ENCODE data around the gene IRF6.

Gene IRF6

DNA sequence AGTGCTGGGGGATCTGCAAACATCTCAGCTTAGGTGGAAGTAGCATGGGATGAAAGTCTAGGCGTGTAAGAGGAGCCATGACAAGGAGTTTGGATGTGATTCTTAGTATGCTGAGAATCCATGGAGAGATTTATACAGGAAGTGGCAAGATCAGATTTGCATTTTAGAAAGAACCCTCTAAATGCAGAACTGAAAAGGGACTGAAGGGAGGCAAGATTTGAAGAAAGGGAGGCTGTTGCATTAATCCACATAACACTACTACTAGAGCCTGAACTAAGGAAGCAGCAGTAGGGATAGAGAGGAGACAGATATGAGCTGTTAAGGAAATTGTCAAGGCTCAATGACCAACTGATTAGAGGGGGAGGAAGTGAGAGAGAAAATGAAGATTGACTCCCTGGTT lies 31.4 kb downstream of the IRF6 start:
- ATAC-seq (replicated peaks) (no peak), DNase-seq (no peak)
- Mint-ChIP-seq H3K36me3 (ENCODE audit: insufficient read depth) (peaks cover 59% of the 10 kb centered on the region), H3K4me1 (ENCODE audit: low read depth in 2 of 2) (peaks cover 29 to 33% of the 10 kb centered on the region in 2 donors), H3K27me3 (no peaks in the 10 kb centered on the region), H3K4me3 (peak overlapping the region in 1 of 2 donors; percentile 3), H3K9me3 (no peaks in the 10 kb centered on the region), H3K27ac (no peak overlapping the region)

DNA sequence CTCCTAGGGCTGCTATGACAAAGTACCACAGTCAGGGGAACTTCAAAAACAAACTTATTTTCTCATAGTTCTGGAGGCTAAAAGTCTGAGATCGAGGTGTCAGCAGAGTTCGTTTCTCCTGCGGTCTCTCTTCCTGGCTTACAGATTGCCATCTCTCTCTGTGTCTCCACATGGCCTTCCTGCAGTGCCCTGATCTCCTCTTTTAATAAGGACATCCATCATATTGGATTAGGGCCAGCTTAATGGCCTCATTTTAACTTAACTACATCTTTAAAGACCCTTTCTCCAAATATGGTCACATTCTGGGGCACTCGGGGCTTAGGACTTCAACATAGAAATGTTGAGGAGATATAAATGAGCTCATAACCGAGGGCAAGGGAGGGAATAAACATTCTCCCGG lies 33.8 kb downstream of the IRF6 start:
- Mint-ChIP-seq H3K4me3 (no peak overlapping the region), H3K4me1 (ENCODE audit: low read depth in 2 of 2) (peaks cover 25 to 29% of the 10 kb centered on the region in 2 donors), H3K36me3 (ENCODE audit: insufficient read depth) (peaks cover 50% of the 10 kb centered on the region), H3K27me3 (no peaks in the 10 kb centered on the region), H3K9me3 (no peaks in the 10 kb centered on the region), H3K27ac (no peak overlapping the region)
- DNase-seq (no peak), ATAC-seq (replicated peaks) (no peak)

DNA sequence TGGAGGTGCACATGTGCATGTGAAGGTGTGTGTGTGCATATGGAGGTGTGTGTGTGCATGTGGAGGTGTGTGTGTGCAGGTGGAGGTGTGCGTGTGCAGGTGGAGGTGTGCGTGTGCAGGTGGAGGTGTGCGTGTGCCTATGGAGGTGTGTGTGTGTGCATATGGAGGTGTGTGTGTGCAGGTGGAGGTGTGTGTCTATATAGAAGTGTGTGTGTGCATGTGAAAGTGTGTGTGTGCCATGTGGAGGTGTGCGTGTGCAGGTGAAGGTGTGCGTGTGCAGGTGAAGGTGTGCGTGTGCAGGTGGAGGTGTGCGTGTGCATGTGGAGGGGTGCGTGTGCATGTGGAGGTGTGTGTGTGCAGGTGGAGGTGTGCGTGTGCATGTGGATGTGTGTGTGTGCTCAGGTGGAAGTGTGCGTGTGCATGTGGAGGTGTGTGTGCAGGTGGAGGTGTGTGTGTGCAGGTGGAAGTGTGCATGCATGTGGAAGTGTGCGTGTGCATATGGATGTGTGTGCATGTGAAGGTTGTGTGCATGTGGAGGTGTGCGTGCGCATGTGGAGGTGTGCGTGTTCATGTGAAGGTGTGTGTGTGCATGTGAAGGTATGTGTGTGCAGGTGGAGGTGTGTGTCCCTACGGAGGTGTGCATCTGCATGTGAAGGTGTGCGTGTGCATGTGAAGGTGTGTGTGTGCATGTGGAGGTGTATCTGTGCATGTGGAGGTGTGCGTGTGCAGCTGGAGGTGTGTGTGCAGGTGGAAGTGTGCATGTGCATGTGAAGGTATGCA lies 35.1 kb downstream of the IRF6 start:
- no peak for ATAC-seq (replicated peaks)
- no peak for DNase-seq
- Mint-ChIP-seq H3K36me3 (ENCODE audit: insufficient read depth) (peaks cover 45% of the 10 kb centered on the region), H3K4me3 (no peak overlapping the region), H3K27ac (no peak overlapping the region), H3K4me1 (ENCODE audit: low read depth in 2 of 2) (peaks cover 32 to 37% of the 10 kb centered on the region in 2 donors), H3K27me3 (no peaks in the 10 kb centered on the region), H3K9me3 (no peaks in the 10 kb centered on the region)

DNA sequence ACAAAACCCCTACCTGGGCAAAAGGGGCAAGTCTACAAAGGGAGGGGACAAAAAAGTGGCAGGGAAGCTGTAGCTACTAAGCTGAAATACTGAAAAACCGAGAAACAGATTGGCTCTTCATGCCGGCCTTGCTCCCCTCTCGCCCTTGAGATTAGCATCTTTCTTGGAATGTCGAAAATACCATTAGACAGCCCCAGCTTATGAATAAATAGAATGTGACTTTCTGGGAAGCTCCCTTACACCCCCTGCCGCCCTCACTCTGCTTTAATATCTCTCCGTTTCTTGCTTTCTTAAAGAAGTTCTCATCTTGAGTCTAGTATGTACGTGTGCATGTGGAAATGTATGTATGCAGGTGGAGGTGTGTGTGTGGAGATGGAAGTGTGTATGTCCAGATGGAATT lies 36.0 kb downstream of the IRF6 start:
- ATAC-seq (replicated peaks) = no peak
- H3K36me3 Mint-ChIP-seq (ENCODE audit: insufficient read depth) = peaks cover 45% of the 10 kb centered on the region
- DNase-seq = no peak
- H3K27me3 Mint-ChIP-seq = no peaks in the 10 kb centered on the region
- no peaks in the 10 kb centered on the region for H3K9me3 Mint-ChIP-seq
- H3K4me3 Mint-ChIP-seq = no peak overlapping the region
- H3K27ac Mint-ChIP-seq = no peak overlapping the region
- peaks cover 30 to 33% of the 10 kb centered on the region in 2 donors for H3K4me1 Mint-ChIP-seq (ENCODE audit: low read depth in 2 of 2)

DNA sequence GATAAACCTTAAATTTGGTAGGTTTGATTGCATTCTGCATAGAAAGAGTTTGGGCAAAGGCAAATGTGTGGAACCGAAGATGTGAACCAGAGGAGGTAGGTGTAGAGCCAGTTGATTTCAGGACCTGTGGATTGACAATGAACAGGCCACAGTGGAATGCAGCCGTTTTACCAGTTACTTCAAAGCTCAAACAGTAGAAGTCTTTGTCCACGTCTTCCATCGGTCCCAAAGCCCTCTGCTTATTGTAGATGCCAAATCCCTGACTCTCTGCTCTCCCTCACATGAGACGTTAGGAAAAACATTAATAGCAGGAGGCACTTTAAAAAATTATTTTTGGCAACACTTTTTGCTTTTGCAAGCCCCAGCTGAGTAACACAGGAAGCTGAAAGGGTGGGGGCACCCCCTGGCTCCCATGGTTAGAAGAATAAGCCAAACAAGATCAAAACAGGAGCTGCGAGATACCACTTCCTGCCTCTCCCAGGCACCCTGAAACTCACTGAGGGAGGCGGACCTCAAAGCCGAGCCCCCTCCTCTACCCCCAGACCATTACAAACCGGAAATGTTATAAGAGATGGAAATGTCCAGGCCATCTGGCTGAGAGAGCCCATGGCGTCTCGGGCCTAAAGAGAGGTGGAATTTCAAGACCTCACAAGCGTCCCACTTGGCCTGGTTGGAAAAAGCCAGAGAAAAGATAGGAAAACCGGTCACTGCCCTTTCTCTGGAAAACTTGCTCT lies 36.6 kb downstream of the IRF6 start:
- H3K27ac Mint-ChIP-seq = no peak overlapping the region
- H3K27me3 Mint-ChIP-seq = no peaks in the 10 kb centered on the region
- peaks cover 46% of the 10 kb centered on the region for H3K36me3 Mint-ChIP-seq (ENCODE audit: insufficient read depth)
- H3K4me1 Mint-ChIP-seq (ENCODE audit: low read depth in 2 of 2) = peaks cover 27 to 31% of the 10 kb centered on the region in 2 donors
- ATAC-seq (replicated peaks) (peak; percentile 71), DNase-seq (peak; percentile 57 to 59 (median 57))
- H3K4me3 Mint-ChIP-seq = no peak overlapping the region
- no peaks in the 10 kb centered on the region for H3K9me3 Mint-ChIP-seq

DNA sequence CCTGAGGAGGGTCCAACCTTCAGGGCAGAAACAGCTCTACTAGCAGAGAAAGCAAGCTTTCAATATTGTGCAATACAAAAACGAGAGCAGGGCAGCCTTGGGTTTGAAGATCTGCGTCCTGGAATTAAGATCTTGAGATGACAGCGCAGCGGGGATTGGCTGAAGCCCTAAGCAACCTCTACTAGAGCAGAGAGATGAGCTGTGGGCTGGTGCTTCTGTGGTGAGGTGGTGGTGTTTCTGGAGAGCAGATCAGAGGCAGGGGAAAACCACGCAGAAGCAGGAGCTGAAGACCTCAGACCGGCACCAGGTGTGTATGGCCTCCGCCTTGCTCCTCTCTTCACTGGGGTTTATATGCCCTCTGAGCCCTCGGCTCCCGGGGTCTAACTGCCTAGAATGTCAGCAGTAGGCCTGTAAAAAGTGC lies 37.6 kb downstream of the IRF6 start:
- H3K9me3 Mint-ChIP-seq = no peaks in the 10 kb centered on the region
- H3K27ac Mint-ChIP-seq = no peak overlapping the region
- no peaks in the 10 kb centered on the region for H3K27me3 Mint-ChIP-seq
- ATAC-seq (replicated peaks) (peak; percentile 87), DNase-seq (peak; percentile 65 to 75 (median 73))
- H3K4me1 Mint-ChIP-seq (ENCODE audit: low read depth in 2 of 2) = peaks cover 28 to 41% of the 10 kb centered on the region in 2 donors
- no peak overlapping the region for H3K4me3 Mint-ChIP-seq
- peaks cover 50% of the 10 kb centered on the region for H3K36me3 Mint-ChIP-seq (ENCODE audit: insufficient read depth)

DNA sequence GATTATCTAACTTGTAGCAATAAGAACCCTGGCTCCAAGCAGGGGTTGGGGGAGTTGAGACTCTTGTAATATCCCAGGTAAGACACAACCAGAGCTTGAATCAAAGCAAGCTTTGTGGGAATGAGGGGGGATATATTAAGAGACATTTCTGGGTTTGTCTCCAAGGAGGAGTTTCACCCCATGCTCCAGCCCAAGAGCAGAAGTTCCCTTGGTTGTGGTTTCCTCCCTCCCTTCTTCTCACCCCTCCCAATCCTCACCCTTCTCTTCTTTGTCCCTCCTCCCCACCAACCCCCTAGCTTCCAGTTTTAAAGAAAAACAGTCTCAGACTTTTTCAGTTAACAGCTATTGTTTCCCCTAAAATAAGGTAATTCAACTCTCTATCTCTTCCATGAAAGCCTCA lies 38.2 kb downstream of the IRF6 start:
- DNase-seq (no peak), ATAC-seq (replicated peaks) (no peak)
- Mint-ChIP-seq H3K36me3 (ENCODE audit: insufficient read depth) (peaks cover 56% of the 10 kb centered on the region), H3K9me3 (no peaks in the 10 kb centered on the region), H3K4me3 (no peak overlapping the region), H3K27ac (no peak overlapping the region), H3K4me1 (ENCODE audit: low read depth in 2 of 2) (peaks cover 28 to 47% of the 10 kb centered on the region in 2 donors), H3K27me3 (no peaks in the 10 kb centered on the region)

DNA sequence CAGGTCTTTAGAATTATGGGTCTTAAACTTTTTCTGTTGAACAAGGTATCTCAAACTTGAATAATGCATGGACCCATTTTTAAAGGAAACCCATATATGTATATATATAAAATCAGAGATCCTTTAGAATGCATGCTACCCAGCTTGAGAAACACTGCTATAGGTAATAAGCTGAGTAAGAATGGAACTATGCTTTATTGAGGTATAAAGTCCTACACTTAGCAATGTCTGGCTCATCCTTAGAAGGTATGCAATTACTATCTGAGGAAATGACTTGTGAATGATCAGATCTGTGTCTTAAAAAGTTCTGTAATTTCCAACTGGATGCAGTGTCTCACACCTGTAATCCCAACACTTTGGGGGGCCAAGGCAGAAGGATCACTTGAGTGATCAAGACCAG lies 38.8 kb downstream of the IRF6 start:
- DNase-seq (no peak), ATAC-seq (replicated peaks) (no peak)
- Mint-ChIP-seq H3K36me3 (ENCODE audit: insufficient read depth) (peaks cover 62% of the 10 kb centered on the region), H3K9me3 (no peaks in the 10 kb centered on the region), H3K4me3 (no peak overlapping the region), H3K27ac (peak overlapping the region in 1 of 2 donors; percentile 84), H3K27me3 (no peaks in the 10 kb centered on the region), H3K4me1 (ENCODE audit: low read depth in 2 of 2) (peaks cover 34 to 53% of the 10 kb centered on the region in 2 donors)

DNA sequence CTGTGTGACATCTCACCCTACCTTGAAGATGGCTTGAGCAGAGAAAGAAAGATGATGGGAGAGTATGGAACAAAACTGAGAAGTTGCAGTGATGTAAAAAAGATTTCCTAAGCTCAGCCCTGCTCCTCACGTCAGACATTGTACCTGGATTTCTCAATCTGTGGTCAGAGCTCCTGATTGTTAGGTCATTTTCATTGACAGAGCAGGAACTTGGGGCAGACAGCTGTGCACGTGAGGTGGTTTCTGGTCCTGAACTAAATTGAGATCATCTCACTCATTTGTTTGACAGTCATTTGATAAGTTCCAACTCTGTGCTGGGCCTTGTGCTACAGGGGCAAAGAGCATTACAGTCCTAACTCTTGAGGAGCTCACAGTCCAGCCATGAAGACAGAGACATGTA lies 39.9 kb downstream of the IRF6 start:
- no peak for ATAC-seq (replicated peaks)
- peaks cover 43 to 63% of the 10 kb centered on the region in 2 donors for H3K4me1 Mint-ChIP-seq (ENCODE audit: low read depth in 2 of 2)
- peaks cover 73% of the 10 kb centered on the region for H3K36me3 Mint-ChIP-seq (ENCODE audit: insufficient read depth)
- no peaks in the 10 kb centered on the region for H3K9me3 Mint-ChIP-seq
- H3K27me3 Mint-ChIP-seq = no peaks in the 10 kb centered on the region
- H3K27ac Mint-ChIP-seq = peak overlapping the region; percentile 78 to 84
- peak overlapping the region in 1 of 2 donors; percentile 15 for H3K4me3 Mint-ChIP-seq
- no peak for DNase-seq

DNA sequence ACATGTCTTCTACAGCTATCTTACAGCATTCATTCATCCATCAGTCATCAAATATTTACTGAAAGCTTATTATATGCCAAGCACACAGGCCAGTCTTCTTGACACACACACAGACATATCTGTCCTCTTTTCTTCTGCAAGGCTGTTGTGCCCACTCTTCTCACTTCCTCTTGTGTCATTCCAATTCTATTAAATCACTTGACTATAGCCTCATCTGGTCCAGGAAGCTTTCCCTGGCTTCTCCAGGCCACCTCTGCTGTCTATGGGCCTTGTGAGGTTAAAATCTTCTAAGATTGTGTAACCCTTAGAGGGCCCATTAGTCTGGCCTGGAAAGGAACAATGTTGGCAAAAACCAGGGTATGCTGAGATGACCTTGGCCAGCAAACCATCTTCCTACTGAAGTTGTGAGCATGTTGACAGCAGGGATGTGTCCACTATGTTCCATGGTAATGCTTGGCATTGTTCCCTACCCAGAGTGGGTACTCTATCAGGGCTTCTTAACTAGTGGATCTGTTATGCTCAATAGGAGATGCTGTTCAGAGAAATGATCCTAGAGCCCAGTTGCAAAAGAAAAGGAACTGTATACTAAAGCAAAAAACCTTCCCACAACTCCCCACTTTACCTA lies 44.8 kb downstream of the IRF6 start:
- H3K4me3 Mint-ChIP-seq = peak overlapping the region; percentile 35 to 61
- peaks cover 69 to 77% of the 10 kb centered on the region in 2 donors for H3K4me1 Mint-ChIP-seq (ENCODE audit: low read depth in 2 of 2)
- no peak for ATAC-seq (replicated peaks)
- peak overlapping the region; percentile 93 to 94 for H3K27ac Mint-ChIP-seq
- DNase-seq = no peak
- no peaks in the 10 kb centered on the region for H3K27me3 Mint-ChIP-seq
- H3K36me3 Mint-ChIP-seq (ENCODE audit: insufficient read depth) = peaks cover 86% of the 10 kb centered on the region
- H3K9me3 Mint-ChIP-seq = no peaks in the 10 kb centered on the region

DNA sequence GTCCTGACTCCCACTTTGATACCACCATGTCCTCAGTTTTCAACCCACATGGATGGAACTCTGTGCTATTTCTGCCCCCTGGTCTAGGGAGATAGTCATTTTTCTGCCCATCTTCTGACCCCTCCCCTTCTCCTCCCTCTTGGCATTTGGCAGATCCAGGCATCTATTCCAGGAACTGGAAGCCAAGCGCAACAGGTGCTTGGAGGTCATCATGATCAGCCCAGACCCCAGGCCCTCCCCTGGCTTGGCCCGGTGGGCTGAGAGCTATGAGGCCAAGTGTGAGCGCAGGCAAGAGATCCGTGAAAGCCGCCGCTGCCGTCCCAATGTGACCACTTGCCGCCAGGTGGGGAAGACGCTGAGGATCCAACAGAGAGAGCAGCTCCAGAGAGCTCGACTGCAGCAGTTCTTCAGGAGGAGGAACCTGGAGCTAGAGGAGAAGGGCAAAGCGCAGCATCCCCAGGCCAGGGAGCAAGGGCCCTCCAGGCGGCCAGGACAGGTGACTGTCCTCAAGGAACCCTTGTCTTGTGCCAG lies 46.0 kb downstream of the IRF6 start:
- H3K9me3 Mint-ChIP-seq = no peaks in the 10 kb centered on the region
- peaks cover 76 to 82% of the 10 kb centered on the region in 2 donors for H3K4me1 Mint-ChIP-seq (ENCODE audit: low read depth in 2 of 2)
- no peaks in the 10 kb centered on the region for H3K27me3 Mint-ChIP-seq
- ATAC-seq (replicated peaks) (no peak), DNase-seq (no peak)
- H3K4me3 Mint-ChIP-seq = peak overlapping the region; percentile 92 to 97
- peaks cover 79% of the 10 kb centered on the region for H3K36me3 Mint-ChIP-seq (ENCODE audit: insufficient read depth)
- H3K27ac Mint-ChIP-seq = peak overlapping the region; percentile 93 to 94

DNA sequence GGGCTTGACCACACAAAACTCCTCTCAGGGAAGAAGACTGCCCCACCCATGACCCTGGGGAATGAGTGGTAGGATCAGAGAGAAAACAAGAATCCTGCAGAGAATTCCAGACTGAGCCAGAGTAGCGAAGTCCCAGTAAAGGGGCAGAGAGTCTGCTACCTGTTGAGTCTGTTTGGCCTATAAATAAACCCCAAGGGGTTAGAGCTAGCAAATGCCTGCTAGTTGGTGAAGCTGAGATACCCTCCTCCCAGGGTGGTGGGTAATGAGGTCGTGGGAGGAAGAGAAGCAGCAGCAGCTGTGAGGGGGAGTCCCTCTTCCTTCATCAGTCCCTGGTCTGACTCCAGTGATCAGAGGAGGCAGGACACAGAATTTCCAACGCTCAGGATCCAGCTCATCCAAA lies 47.5 kb downstream of the IRF6 start:
- no peak for ATAC-seq (replicated peaks)
- no peaks in the 10 kb centered on the region for H3K27me3 Mint-ChIP-seq
- DNase-seq = no peak
- peaks cover 64% of the 10 kb centered on the region for H3K36me3 Mint-ChIP-seq (ENCODE audit: insufficient read depth)
- H3K27ac Mint-ChIP-seq = peak overlapping the region; percentile 93 to 94
- H3K4me3 Mint-ChIP-seq = peak overlapping the region; percentile 92 to 97
- peaks cover 71 to 80% of the 10 kb centered on the region in 2 donors for H3K4me1 Mint-ChIP-seq (ENCODE audit: low read depth in 2 of 2)
- H3K9me3 Mint-ChIP-seq = no peaks in the 10 kb centered on the region

Data from effector memory CD8-positive, alpha-beta T cell (primary cell).